K562 (cell line): Measurements from ENCODE around the gene RNF11. TPM values are rescaled to one million over a fixed set of nuclear protein-coding genes. Genes with fewer than 3 reads are reported as not detected.

Experiments used
- ATAC-seq: fragments of 200-7000 bp; cut with Tn5 transposase; 3 replicates; pipeline ENCODE4 v1.9.1; 2020; ENCODE audit warnings: moderate library complexity
- BruUV-seq: library from RNA; stranded (reverse); fragments of 400-500 nt; replicated peaks from 2 replicates; lab custom pipeline; 2021; lab: Mats Ljungman, UMichigan
- CTCF ChIA-PET: fragments of 300-600 bp; formaldehyde crosslinking; extraction: SDS; loops from one replicate; lab custom pipeline; 2021; ENCODE audit warnings: low intra/inter-chr PET ratio; lab: Yijun Ruan, JAX
- POLR2A ChIA-PET: fragments of 300-600, 350-650 bp; sonication (Branson Sonifier 250); formaldehyde crosslinking; extraction: SDS; loops from one replicate; lab custom pipeline; 2021; ENCODE audit warnings: antibody characterized with exemption, inconsistent platforms; lab: Yijun Ruan, JAX
- DNase-seq, 4 experiments: peaks; one replicate each; pipeline versions ENCODE4 v3.0.0 to v3.0.0-alpha.2; 2011 to 2018; ENCODE audit warnings: low spot score in 3 of 4, mixed read lengths in 3 of 4; ENCODE audit errors: extremely low read depth in 1 of 4
- FAIRE-seq: peaks from 2 replicates; lab custom pipeline; 2011; peaks lifted over from hg19 to GRCh38; lab: Jason Lieb, UNC
- H2AFZ ChIP-seq: 2 replicates; pipeline ENCODE4 v1.6.0; 2011; ENCODE audit warnings: low read depth, low read length, control low read depth, inconsistent platforms
- H3K27ac ChIP-seq: fragments of 200-600 bp; 3 replicates; pipeline ENCODE4 v1.8.0; 2011; ENCODE audit warnings: low read depth, mild to moderate bottlenecking, control low read depth, inconsistent platforms, low read length, moderate library complexity, mixed read lengths; ENCODE audit errors: extremely low read depth
- H3K27me3 ChIP-seq, 2 experiments: fragments of 300-600 bp in 1 of 2; 2 replicates in 1 of 2; 3 replicates in 1 of 2; pipeline versions ENCODE4 v1.6.0 to v1.8.0; 2011; ENCODE audit warnings: inconsistent platforms in 2 of 2, low read length in 2 of 2, mild to moderate bottlenecking in 1 of 2, mixed read lengths in 1 of 2, moderate library complexity in 1 of 2; ENCODE audit not compliant: control insufficient read depth in 2 of 2, insufficient read depth in 2 of 2
- H3K36me3 ChIP-seq: fragments of 300-600 bp; 3 replicates; pipeline ENCODE4 v1.8.0; 2011; ENCODE audit warnings: mild to moderate bottlenecking, low read length, inconsistent platforms; ENCODE audit not compliant: control insufficient read depth, insufficient read depth
- H3K4me1 ChIP-seq, 2 experiments: fragments of 200-600 bp in 1 of 2; replicated peaks in 1 of 2; 2 replicates in 1 of 2; 3 replicates in 1 of 2; pipeline versions ENCODE4 v1.5.1 to v1.8.0; 2011; ENCODE audit warnings: inconsistent platforms in 2 of 2, low read length in 2 of 2, mild to moderate bottlenecking in 1 of 2, mixed read lengths in 1 of 2, moderate library complexity in 1 of 2; ENCODE audit not compliant: control insufficient read depth in 2 of 2, insufficient read depth in 2 of 2
- H3K4me2 ChIP-seq: 2 replicates; pipeline ENCODE4 v1.6.1; 2011; ENCODE audit warnings: low read length, control low read depth, inconsistent platforms, mixed read lengths; ENCODE audit not compliant: insufficient read depth
- H3K4me3 ChIP-seq: fragments of 200-600 bp; sonication (generic), shearing (Covaris generic); 2 replicates; pipeline ENCODE4 v1.5.1; 2016; ENCODE audit warnings: control low read depth, inconsistent platforms
- H3K79me2 ChIP-seq: fragments of 200-600 bp; 3 replicates; pipeline ENCODE4 v1.8.0; 2011; ENCODE audit warnings: low read length, inconsistent platforms; ENCODE audit not compliant: control insufficient read depth, insufficient read depth
- H3K9ac ChIP-seq, 2 experiments: 2 replicates each; pipeline versions ENCODE4 v1.6.0 to v1.6.1; 2011; ENCODE audit warnings: low read depth in 2 of 2, low read length in 2 of 2, control low read depth in 1 of 2, inconsistent platforms in 1 of 2, mild to moderate bottlenecking in 1 of 2, mixed read lengths in 1 of 2; ENCODE audit not compliant: insufficient read depth in 1 of 2
- H3K9me1 ChIP-seq: one replicate; pipeline ENCODE4 v1.6.0; 2011; ENCODE audit warnings: inconsistent platforms, mild to moderate bottlenecking, low read length, moderate library complexity; ENCODE audit not compliant: control insufficient read depth, insufficient read depth
- H3K9me3 ChIP-seq: replicated peaks from 2 replicates; pipeline ENCODE4 v1.5.1; 2011; ENCODE audit warnings: low read depth, low read length, inconsistent platforms; ENCODE audit not compliant: control insufficient read depth, insufficient read depth
- H4K20me1 ChIP-seq: replicated peaks from 2 replicates; pipeline ENCODE4 v1.6.1; 2011; ENCODE audit warnings: low read length, inconsistent platforms, mixed read lengths; ENCODE audit not compliant: control insufficient read depth, insufficient read depth
- DMBX1 ChIP-seq: fragments of 250-450 bp; sonication (Bioruptor Pico); IDR thresholded peaks from 2 replicates; pipeline ENCODE4 v1.8.0; 2022; ENCODE audit warnings: inconsistent platforms, mild to moderate bottlenecking, moderate library complexity, borderline replicate concordance
- FOXJ2 ChIP-seq: fragments of 200-800 bp; sonication (Bioruptor generic); IDR thresholded peaks from 2 replicates; pipeline ENCODE4 v1.6.1; 2016; ENCODE audit warnings: missing genetic modification characterization, missing compliant biosample characterization
- TOE1 ChIP-seq, 2 experiments: fragments of 450-650 bp in 1 of 2; sonication (generic) in 1 of 2; formaldehyde crosslinking in 1 of 2; IDR thresholded peaks; 2 replicates each; pipeline versions ENCODE4 v1.7.1 to v1.8.0; 2016 to 2022; ENCODE audit warnings: borderline replicate concordance in 2 of 2, mild to moderate bottlenecking in 2 of 2, antibody characterized with exemption in 1 of 2, inconsistent platforms in 1 of 2, low read depth in 1 of 2, missing genetic modification reagents in 1 of 2, moderate library complexity in 1 of 2
- USF1 ChIP-seq: sonication (generic); formaldehyde crosslinking; IDR thresholded peaks from 2 replicates; pipeline ENCODE4 v1.9.0; 2022; ENCODE audit warnings: mild to moderate bottlenecking, missing genetic modification reagents
- ZNF224 ChIP-seq: sonication (generic); formaldehyde crosslinking; IDR thresholded peaks from 2 replicates; pipeline ENCODE4 v1.8.0; 2022; ENCODE audit warnings: mild to moderate bottlenecking, missing genetic modification reagents
- ZNF280B ChIP-seq: fragments of 250-450 bp; sonication (Bioruptor Pico); IDR thresholded peaks from 2 replicates; pipeline ENCODE4 v1.5.1; 2021; ENCODE audit warnings: mild to moderate bottlenecking
- ZNF696 ChIP-seq: fragments of 250-450 bp; sonication (Bioruptor Pico); conservative IDR thresholded peaks from 2 replicates; pipeline ENCODE4 v1.4.0; 2020; ENCODE audit warnings: mild to moderate bottlenecking, moderate library complexity
- ZNF778 ChIP-seq: fragments of 450-650 bp; formaldehyde crosslinking; IDR thresholded peaks from 2 replicates; pipeline ENCODE4 v1.4.0; 2020; ENCODE audit warnings: mild to moderate bottlenecking, moderate library complexity
- WGBS: fragments of 100-300 bp; shearing (Covaris generic); methylation state at CpG from one replicate; pipeline ENCODE4 v1.1.6; 2016; ENCODE audit warnings: low coverage, mixed read lengths; ENCODE audit not compliant: insufficient coverage; ENCODE audit errors: missing lambda C conversion rate; 5-methylcytosine and 5-hydroxymethylcytosine counted together
- in situ Hi-C: fragments of 300-500 bp; cut with MboI; formaldehyde crosslinking; loops from 4 replicates; pipeline ENCODE4 v1.15.0; 2018; ENCODE audit warnings: inconsistent platforms, mixed read lengths
- intact Hi-C: fragments of 100-400 bp; cut with micrococcal nuclease; formaldehyde crosslinking; loops from 2 replicates; pipeline ENCODE4 v1.14.2; 2022
- polyA plus RNA-seq, 8 experiments: library from polyadenylated mRNA; depleted of rRNA in 4 of 8; stranded (reverse) in 5 of 8; unstranded in 3 of 8; fragments of >200 nt; fragmentation: Nextera tagmentation in 2 of 8; fragmentation: Illumina TruSeq in 1 of 8; extraction: Ambion mirVana in 2 of 8; extraction: Trizol in 1 of 8; gene quantifications; 2 replicates each; pipeline versions ENCODE4 v1.2.1 to v1.2.3, GENCODE V29; 2011 to 2014; ENCODE audit warnings: inconsistent platforms in 1 of 8, missing spikeins in 1 of 8
- total RNA-seq, 7 experiments: library from RNA; depleted of rRNA in 6 of 7; stranded (reverse); fragments of >200 nt in 6 of 7; fragmentation: Illumina TruSeq in 2 of 7; extraction: Trizol in 2 of 7; gene quantifications; 2 replicates each; pipeline versions ENCODE4 v1.2.1 to v1.2.3, GENCODE V29; 2011 to 2021; ENCODE audit warnings: low replicate concordance in 1 of 7

The RNF11 gene
- total and polyA plus RNA-seq, 9 of the 15 experiments (the other 6 are each of a cell fraction or from before 2014, with no cell fraction given): 5.7 to 34.3 (median 23.1) TPM

GRCh38 chr1:51289676-51290488, 53.8 kb downstream of the RNF11 start:
- Histone ChIP-seq H3K79me2 (no peaks in the 10 kb centered on the region), H3K36me3 (no peaks in the 10 kb centered on the region), H3K27me3 (no peaks in the 10 kb centered on the region), H3K9me1 (no peaks in the 10 kb centered on the region), H3K4me1 (peaks cover 13% of the 10 kb centered on the region in 2 experiments; a peak in 3 of 5 replicates), H4K20me1 (no peaks in the 10 kb centered on the region), H3K4me2 (no peak overlapping the region), H3K4me3 (no peak overlapping the region), H3K27ac (no peak overlapping the region), H2AFZ (no peak overlapping the region), H3K9ac (no peak overlapping the region; a peak in 1 of 4 replicates), H3K9me3 (no peaks in the 10 kb centered on the region)
- in situ Hi-C loops (loop anchor here (5.0 kb wide), 1 partner anchor 73 kb away; no protein-coding TSS in a partner anchor), intact Hi-C loops (loop anchor here (10.0 kb wide), 1 partner anchor 925 kb away; no protein-coding TSS in a partner anchor)
- no peak for ATAC-seq
- TF ChIP-seq USF1 (CRISPR knock-in tag) (no peak), DMBX1 (CRISPR knock-in tag) (no peak), FOXJ2 (tag) (no peak), ZNF778 (CRISPR knock-in tag) (no peak), ZNF696 (CRISPR knock-in tag) (no peak), ZNF224 (CRISPR knock-in tag) (no peak), TOE1 (IDR thresholded peaks at IDR 0.05; ENCODE audit: borderline replicate concordance) (no peak), TOE1 (CRISPR knock-in tag; IDR thresholded peaks at IDR 0.05; ENCODE audit: borderline replicate concordance, low read depth) (no peak), ZNF280B (CRISPR knock-in tag) (no peak)
- CTCF ChIA-PET: no interaction called here
- no TSS peak for BruUV-seq
- DNase-seq: no peak
- no peak for FAIRE-seq
- POLR2A ChIA-PET: interaction anchor here (1.2 kb wide), 1 partner anchor 10 kb away, joined by 8 read pairs; no protein-coding TSS in a partner anchor
- 28% methylated on average over 8 of the region's 8 CpGs for WGBS
